ENCODE measurements around the gene CHRND. TPM values are rescaled to one million over a fixed set of nuclear protein-coding genes. Genes with fewer than 3 reads are reported as not detected.
A peak's percentile ranks its signal among the peaks of the same experiment; 100 is the strongest.

CHRND gene
- total RNA-seq, 1 donor from 2014 or later: 4.1 TPM

GRCh38 chr2:232486558-232487384, 39.2 kb upstream of the CHRND start:
- Mint-ChIP-seq H3K9me3 (no peaks in the 10 kb centered on the region), H3K27me3 (ENCODE audit: low read depth) (peaks cover 73% of the 10 kb centered on the region), H3K27ac (ENCODE audit: unreplicated experiment) (no peak overlapping the region), H3K36me3 (ENCODE audit: low read depth) (no peaks in the 10 kb centered on the region), H3K4me1 (peaks cover 16% of the 10 kb centered on the region), H3K4me3 (peak overlapping the region; percentile 79)
- DNase-seq (ENCODE audit: low read depth, low spot score): no peak
- TF ChIP-seq CTCF (conservative IDR thresholded peaks at IDR 0.05): no peak

GRCh38 chr2:232487385-232488096, 38.4 kb upstream of the CHRND start, which contains the start of gene ECEL1:
Gene ECEL1, minus strand, starts transcription at chr2:232487834. Its CDS starts 1,181 bp downstream, at chr2:232486653.
- Mint-ChIP-seq H3K27me3 (ENCODE audit: low read depth) (peaks cover 68% of the 10 kb centered on the region), H3K9me3 (no peaks in the 10 kb centered on the region), H3K4me1 (peaks cover 16% of the 10 kb centered on the region), H3K4me3 (peak within 1 kb of the TSS; percentile 79), H3K36me3 (ENCODE audit: low read depth) (no peaks in the 10 kb centered on the region), H3K27ac (ENCODE audit: unreplicated experiment) (no peak within 1 kb of the TSS)
- DNase-seq (ENCODE audit: low read depth, low spot score): peak; percentile 35
- no peak for TF ChIP-seq CTCF (conservative IDR thresholded peaks at IDR 0.05)

GRCh38 chr2:232488097-232488711, 37.8 kb upstream of the CHRND start:
- peaks cover 70% of the 10 kb centered on the region for H3K27me3 Mint-ChIP-seq (ENCODE audit: low read depth)
- H3K36me3 Mint-ChIP-seq (ENCODE audit: low read depth): no peaks in the 10 kb centered on the region
- H3K9me3 Mint-ChIP-seq: no peaks in the 10 kb centered on the region
- no peak overlapping the region for H3K27ac Mint-ChIP-seq (ENCODE audit: unreplicated experiment)
- no peak for DNase-seq (ENCODE audit: low read depth, low spot score)
- peak overlapping the region; percentile 77 for H3K4me3 Mint-ChIP-seq
- TF ChIP-seq CTCF (conservative IDR thresholded peaks at IDR 0.05): no peak
- H3K4me1 Mint-ChIP-seq: peaks cover 18% of the 10 kb centered on the region

GRCh38 chr2:232488721-232489300, 37.1 kb upstream of the CHRND start:
- H3K4me3 Mint-ChIP-seq: peak overlapping the region; percentile 77
- DNase-seq (ENCODE audit: low read depth, low spot score): no peak
- H3K27ac Mint-ChIP-seq (ENCODE audit: unreplicated experiment): no peak overlapping the region
- TF ChIP-seq CTCF (conservative IDR thresholded peaks at IDR 0.05): no peak
- peaks cover 24% of the 10 kb centered on the region for H3K4me1 Mint-ChIP-seq
- H3K36me3 Mint-ChIP-seq (ENCODE audit: low read depth): no peaks in the 10 kb centered on the region
- no peaks in the 10 kb centered on the region for H3K9me3 Mint-ChIP-seq
- peaks cover 64% of the 10 kb centered on the region for H3K27me3 Mint-ChIP-seq (ENCODE audit: low read depth)

- Mint-ChIP-seq H3K36me3 (ENCODE audit: low read depth) (no peaks in the 10 kb centered on the region), H3K27ac (ENCODE audit: unreplicated experiment) (peak overlapping the region; percentile 87), H3K9me3 (no peaks in the 10 kb centered on the region), H3K27me3 (ENCODE audit: low read depth) (peaks cover 56% of the 10 kb centered on the region), H3K4me1 (peaks cover 29% of the 10 kb centered on the region), H3K4me3 (peak overlapping the region; percentile 80)
- TF ChIP-seq CTCF (conservative IDR thresholded peaks at IDR 0.05): no peak
- DNase-seq (ENCODE audit: low read depth, low spot score): no peak
Measured at GRCh38 chr2:232489516-232490220, 36.3 kb upstream of the CHRND start.
